Stimulated activated CD4-positive, alpha-beta T cell treated with anti-CD3 and anti-CD28 coated beads, Interleukin-1b, Interleukin-23, amount 100 ng/mL, for 4 hours (primary cell): ENCODE data around the gene SNED1.
"Not testable (repeated sequence)": the region's sequence is repeated elsewhere in the genome, so short reads cannot be mapped to it uniquely, and the experiment has no call there.

ENCODE experiments used
- DNase-seq, 2 donors: peaks; one replicate each; pipeline ENCODE4 v3.0.0-alpha.2; 2020; ENCODE audit warnings: low read depth in 2 of 2

SNED1 gene

DNA sequence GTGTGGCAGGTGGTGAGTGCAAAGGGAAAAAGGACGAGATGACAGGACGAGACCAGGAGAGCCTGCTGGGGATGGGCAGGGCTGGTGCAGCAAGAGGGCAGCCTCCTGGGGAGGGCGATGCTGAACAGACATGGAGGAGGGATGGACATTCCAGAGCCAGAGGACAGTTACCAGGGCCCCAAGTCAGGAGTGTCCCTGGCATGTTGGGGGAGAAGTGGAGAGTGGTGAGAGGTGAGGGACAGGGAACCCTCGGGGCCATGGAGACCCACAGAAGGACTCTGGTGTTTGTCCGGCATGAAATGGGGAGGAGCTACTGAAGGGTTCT, 84.6 kb downstream of the SNED1 start:
- no peak for DNase-seq

DNA sequence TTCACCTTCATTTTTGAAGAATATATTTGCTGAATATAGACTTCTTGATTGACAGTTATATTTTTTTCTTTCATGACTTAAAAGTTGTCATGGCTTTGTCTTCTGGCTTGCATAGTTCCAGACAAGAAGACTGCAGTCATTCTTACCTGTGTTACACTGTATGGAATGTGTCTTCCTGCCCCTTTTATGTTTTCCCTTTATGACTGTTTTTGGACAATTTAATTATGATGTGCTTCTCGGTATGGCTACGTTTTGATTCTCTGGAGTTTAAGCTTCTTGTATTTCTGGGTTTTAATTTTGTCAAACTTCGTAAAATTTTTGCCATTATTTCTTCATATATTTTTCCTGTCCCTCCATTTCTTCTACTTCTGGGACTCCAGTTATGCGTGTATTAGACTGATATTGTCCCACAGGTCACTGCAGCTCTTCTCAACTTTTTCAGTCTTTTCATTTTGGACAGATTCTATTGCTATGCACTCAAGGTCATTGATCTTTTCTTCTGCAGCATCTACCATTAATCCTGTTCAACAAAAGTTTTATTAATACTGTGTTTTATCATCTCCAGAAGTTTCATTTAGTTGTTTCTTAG, 86.5 kb downstream of the SNED1 start:
- no peak for DNase-seq

DNA sequence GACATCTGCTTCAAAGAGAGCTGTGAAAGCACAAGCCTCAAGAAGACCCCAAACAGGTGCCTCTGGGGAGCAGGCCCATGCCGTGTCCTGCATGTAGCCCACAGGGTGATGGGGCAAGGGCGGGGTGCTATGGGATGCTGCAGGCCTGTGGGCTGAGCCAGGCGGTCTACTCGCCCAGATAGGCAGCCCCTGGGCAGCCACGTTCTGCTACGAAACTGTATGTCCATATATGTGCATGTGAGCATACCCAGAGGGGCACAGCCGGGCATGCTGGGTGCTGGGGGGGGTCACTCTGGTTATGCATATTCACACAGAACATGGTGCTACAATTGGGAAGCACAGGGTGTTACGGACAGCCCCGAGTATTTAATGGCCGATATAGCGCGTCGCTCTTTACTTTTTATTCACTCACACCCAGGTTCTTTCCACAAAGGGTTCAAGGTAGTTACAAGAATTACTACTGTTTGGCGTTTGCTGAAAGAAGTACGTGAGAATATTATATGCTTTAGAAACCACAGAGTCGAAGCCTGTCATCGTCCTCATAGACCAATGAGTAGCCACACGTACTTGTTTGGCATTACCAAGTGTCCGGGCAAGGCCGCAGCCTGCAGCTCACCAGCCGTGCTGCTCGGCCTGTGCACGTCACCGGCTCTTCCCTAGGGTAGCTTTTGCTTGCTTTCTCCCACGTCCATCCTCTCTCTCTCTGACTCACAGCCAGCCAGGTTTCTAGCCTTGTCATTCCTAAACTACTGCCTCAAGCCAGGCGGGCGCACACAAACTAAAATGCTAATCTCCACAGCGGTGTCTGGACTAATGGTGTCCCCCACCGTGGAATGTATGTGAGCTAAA, 89.2 kb downstream of the SNED1 start:
- DNase-seq, result no peak

DNA sequence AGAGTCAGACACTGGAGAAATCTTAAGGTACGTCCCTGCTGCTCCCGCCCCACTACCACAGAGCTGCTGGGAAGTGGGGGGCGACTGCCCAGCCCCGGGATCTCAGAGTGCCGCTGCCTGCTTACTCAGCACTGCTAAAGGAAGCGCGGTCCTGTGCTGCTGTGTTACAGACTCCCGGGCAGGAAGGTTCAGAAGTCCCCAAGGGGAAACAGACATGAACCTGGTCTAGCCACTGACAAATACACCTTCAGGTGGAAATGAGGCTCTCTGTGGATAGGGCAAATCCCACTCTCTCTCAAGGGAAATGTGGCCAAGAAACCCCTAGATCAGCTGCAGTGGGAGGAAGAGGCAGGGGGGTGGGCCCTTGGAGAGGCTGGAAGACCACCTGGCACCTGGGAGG, 90.0 kb downstream of the SNED1 start:
- no peak for DNase-seq

DNA sequence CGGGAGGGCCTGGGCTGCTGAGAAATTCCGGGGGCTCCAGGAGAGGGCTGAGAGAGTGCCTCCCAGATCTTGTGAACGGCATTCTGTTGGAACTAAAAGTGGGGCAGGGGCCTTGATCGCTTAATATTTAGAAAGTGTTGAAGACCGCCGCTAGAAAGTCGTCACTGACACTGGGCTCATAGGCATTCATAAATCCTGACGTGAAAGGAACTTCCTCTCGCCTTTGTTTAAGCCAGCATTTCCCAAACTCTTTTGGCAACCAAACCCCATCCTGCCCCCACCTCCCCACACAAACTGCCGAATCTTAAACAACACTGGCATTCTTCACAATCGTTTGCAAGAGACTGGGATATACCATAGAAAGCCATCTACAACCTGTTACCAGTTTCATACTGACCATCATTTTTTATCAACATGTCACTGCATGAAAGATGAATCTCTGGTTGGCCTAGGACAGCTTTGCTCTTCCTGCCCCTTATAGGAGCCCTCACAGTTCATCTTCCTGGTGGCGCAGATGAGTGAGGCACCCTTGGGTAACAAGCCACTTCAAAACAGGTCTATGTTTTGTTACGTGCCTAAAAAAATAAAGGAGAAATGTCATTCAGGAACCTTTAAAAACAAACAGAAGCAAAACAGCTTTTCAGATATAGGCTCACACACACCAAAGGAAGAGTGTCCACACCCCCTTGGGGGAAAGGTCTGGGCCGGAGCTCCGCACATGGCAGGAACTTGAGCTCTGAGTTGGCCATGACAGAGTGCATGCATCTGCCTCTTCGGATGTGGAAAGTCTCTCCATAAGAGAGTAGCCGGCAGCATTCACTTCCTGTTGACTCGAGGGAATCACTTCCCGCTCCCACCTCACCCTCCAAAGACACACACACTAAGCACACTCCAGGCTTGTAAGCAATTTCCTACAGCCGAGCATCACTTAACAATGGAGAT, 90.6 kb downstream of the SNED1 start:
- DNase-seq, result no peak

DNA sequence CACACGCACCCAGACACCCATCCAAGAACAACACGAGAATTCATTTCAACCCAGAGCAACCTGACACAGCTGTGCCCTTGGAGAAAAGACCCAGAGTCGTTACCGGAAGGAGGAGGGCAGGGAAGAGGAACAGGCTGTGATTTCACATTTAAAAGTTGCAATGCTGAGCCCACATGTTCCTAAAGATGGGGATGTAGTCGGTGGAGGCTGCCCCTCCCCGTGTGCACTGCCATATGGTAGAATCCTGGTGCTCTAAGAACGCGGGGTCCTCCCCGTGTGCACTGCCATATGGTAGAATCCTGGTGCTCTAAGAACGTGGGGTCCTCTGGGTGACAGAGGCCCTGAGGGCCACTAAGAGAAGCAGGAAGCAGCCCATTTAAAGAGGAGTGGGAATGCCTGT, 92.8 kb downstream of the SNED1 start:
- no peak for DNase-seq

DNA sequence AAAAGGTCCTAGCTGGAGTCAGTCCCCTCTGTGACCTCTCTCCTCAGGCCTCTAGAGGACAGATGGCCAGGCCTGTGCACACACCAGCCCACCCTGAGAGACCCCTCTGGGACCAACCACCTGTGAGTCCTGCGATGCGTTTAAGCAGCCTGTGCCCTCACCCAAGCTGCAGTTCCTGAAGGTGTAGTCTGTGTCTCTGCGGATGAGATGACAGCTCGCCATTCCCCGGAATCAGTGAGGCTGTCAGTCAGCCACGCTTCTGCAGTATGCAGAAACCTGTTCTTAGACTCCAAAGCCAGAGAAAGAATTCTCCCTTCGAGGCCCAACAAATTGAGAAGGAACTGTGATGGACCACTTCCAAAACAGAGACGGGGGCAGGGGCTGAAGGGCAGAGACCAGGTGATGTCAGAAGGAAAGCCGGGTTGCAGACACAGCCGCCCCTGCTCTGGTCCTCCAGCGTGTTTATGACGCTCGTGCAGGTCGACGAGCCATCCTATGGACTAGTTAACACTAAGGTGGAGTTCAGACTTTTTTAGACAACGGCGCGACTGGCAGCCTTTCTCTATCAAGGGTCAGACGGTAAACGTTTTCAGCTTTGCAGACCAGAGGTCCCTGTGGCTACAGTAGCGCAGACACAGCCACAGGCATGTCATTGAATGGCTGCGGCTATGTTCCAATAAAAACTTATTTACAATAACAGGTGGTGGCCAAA, 93.5 kb downstream of the SNED1 start:
- no peak for DNase-seq

DNA sequence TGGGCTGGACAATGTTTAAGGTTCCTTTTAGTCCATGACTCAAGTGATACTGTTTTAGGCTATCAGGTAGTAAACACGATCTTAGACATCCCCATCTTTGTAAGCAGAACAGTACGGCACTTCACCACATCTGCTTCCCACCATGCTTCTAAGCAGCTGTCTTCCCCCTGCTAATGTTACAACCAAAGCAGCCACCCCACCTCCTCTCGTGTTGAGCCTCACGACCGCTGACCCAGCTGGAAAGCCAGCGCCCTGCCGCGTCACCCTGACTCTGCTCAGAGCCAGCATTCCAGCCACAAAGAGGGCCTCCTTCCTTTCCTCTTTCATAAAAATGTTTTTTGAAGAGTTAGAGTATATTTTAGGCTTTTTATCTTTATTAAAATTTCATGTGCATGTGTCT, 94.3 kb downstream of the SNED1 start:
- DNase-seq, result no peak

DNA sequence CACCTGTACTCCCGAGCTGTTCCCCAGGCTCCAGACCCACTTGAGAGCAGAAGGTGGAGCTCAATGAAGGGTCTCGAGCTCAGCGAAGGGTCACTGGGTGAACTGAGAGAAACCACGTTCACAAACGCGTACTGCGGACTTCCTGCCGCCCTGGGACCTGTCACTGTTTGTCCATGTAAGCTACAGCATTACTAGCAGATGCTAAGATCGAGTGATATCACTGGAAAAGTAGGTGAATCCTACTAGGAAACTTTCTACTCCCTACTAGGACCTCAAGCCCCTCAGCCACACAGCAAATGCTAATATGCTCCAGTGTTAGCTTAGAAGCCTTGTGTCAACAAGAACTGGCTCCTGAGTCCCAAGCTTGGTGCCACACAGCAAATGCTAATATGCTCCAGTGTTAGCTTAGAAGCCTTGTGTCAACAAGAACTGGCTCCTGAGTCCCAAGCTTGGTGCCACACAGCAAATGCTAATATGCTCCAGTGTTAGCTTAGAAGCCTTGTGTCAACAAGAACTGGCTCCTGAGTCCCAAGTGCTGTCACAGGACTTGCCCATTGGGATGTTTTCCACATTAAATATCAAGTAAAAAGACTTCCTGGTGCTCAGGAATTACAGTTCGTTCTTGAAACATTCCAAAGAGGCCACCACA, 94.8 kb downstream of the SNED1 start:
- not testable (repeated sequence) for DNase-seq

DNA sequence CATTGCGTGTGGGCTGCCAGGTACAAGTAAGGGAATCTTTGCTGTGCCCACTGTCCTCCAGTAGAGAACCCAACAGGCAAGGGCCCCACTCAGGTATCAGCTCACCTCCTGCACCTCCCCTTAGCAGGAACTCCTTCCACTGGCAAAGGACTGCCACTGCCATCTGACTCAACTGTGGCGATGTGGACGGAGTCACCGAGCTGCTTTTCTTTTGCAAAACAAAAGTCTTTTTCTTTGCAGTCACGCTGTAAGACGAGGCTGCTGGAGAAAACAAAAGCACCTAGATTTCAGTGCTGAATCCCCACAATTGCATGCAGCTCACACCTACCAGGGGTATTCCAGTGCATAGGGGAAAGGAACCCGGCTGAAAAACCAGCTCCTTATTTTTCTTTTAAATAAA, 95.8 kb downstream of the SNED1 start:
- no peak for DNase-seq

DNA sequence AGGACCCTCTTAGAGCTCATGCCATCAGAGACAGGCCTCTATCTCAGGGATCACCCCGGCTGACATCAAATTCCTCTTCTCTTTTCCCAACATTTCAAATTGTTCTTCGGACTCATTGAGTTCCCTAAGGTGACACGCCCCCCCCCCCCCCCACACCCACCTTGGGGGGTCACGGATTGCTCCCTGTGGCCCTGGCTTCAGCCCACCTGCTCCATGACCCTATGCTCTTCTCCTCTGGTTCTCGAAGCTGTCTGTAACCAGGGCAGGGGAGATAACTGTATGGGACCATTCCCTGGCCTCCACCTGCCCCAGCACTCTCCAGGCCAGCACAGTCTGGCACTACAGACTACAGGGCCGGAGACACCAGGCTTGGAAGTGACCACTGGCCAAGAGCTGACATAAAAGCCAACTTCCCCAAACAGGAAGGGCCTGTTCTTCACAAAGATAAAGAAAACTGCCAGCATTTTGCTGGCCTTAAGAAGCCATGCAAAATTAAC, 96.6 kb downstream of the SNED1 start:
- DNase-seq, result no peak

DNA sequence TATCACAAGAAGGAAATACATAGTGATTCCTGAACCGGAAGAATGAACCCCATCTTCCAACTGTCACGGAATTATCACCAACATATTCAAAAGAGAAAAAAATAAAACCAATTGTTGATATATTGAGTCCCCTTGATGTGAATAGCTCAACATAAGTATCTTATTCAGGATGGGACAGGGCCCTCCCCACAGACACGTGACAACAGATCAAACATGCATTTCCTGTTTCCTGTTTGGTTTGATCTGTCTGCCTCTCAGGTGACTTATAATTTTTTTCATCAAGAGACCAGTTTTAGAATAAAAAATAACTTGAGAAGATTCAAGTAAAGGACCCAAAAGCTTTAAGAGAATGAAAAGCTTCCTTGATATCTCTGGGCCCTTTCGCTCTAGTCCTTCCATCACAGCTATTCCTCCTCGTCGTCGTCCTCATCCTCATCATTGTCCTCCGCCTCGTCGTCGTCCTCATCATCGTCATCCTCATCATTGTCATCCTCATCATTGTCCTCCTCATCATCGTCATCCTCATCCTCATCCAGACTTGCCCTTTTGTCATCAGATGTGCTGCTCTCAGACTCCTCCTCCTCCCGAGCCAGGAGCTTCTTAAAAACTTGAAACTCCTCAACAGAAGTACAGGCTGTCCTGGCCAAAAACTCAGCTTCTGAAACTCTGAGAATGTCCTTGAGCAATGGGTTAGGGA, 97.3 kb downstream of the SNED1 start:
- peak in 1 of 2 donors; percentile 23 for DNase-seq

DNA sequence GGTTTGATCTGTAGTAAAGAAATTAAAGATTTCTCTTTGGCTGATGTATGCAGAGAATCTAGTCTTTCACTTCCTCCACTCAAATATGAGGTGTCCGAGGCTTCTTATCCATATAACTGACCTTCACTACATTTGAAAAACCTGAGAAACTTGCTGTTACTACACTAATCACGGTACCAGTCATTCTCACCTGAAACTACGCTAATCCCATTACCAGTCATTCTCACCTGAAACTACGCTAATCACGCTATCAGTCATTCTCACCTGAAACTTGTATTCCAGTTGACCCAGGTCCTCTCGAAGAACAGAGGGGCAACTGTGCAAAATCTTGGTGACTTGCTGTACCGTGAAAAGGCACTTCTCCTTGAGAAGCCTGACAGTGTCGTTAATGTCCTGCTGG, 98.6 kb downstream of the SNED1 start:
- no peak for DNase-seq

DNA sequence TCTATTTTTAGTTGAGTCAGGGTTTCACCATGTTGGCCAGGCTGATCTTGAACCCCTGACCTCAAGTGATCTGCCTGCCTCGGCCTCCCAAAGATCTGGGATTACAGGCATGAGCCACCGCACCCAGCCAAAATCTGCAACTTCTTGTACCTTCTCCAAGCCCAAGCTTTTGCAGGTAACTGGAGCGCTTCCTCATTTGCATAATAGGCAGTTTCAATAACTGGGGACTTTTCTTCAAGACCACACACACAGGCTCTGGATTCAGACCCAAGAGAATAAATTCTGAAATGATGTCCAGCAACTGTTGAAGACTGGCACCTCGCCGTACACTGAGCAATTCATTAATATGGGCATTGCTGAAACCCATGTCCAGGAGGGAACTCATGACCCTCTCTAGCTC, 100.8 kb downstream of the SNED1 start:
- no peak for DNase-seq

DNA sequence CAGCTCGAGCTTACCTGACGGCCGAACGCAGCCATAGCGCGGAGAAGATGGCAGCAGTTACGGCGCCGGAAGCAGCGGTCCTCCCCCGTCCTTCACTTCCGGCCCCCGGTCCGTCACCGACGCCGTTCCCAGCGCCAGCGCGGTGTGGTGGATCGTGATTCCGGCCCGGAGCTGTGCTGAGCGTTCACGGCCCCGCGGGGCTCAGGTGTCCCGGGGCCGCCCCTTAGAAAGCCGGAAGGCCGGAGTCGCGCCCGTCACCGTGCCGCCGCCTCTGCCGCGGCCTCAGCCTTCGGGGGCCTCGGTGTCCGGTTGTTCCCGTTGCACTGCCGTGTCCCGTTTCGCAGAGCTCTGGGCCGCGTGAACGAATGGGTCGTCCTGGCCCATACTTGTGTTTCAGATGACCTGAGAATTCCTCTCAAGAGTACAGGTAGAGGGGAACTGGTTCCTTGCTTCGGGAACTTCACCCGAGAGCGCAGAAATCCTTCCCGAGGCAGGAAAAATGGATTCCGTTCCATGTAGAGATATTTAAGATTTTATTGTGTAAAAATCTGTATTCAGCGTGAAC, 103.9 kb downstream of the SNED1 start, which contains the start of gene MTERF4:
MTERF4 (minus strand) TSS at position 49 of the 565 bp plus-strand sequence; CDS start at position 35, 14 bp downstream.
- DNase-seq, result peak; percentile 80 to 86

DNA sequence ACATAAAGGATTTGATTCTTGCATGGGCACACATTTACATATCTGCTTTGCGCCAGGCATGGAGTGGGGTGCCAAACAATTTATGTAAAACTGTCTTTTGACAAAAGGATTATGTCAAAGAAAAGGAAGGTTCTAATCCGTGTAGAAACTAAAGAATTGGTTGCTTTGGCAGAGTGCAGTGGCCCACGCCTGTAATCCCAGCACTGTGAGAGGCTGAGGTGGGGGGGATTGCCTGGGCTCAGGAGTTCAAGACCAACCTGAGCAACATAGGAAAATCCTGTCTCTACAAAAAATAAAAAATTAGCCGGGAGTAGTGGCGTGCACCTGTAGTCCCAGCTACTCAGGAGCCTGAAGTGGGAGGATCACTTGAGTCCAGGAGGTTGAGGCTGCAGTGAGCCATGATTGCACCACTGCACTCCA, 104.8 kb downstream of the SNED1 start:
- DNase-seq, result no peak

DNA sequence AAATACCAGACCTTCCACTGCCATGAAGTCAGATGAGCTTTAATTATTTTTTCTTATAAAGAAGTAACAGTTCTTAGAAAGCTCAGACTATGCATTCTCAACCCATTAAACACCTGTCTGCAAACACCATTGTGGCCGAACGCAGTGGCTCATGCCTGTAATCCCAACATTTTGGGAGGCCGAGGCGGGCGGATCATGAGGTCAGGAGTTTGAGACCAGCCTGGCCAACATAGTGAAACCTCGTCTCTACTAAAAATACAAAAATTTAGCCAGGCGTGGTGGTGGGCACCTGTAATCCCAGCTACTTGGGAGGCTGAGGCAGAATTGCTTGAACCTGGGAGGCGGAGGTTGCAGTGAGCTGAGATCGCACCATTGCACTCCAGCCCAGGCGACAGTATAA, 106.2 kb downstream of the SNED1 start:
- not testable (repeated sequence) for DNase-seq

DNA sequence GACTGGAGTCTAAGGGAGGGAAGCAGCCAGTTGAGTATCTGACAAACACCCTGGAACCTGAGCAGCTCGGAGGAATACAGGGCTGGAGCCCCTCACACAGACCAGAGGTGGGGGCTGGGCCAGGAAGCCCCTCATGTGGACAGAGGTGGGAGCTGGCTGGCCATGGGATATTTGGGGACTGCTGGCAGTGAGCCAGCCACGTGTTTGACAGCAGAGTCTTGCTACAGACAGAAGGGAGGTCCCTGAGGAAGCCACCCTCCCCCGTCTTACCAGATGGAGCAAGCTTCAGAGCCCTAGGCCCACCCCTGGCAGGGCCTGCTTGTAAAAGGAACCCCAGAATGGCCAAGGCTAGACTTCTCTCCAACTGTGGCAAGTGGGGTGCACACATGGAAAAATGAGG, 107.2 kb downstream of the SNED1 start:
- no peak for DNase-seq

DNA sequence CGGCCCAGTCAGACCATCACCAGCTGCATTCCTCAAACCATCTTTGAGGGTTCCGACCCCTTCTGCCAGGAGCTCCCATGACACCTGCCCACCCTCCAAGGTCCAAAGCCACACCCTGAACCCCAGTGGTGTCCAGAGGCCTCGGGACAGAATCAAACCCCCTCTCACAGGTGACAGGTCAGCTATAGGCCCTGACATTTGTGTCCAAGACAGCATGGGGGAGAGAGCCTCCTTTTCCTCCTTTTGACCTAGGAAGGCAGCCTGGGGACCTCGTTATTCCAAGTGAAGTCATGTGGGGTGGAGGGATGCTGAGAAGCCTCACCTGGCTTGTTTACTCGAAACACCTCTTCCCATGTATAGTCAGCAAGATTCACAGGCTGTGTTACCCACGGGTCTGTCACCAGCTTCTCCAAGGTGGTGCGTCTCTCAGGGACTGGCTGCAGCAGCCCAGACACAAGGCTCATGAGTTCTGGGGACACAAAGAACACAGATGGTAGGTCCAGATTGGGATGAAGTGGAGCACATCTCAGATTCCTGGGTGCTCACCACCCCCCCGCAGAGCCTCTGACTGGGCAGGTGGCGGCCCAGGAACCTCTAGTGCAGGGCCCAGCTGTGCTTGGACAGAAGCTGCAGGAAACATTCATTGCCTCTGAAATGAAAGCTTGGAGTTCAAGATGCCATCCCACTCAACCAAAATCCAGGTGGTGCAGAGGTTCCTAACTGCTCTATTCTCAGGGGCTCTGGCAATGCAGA, 108.8 kb downstream of the SNED1 start:
- no peak for DNase-seq
